Motor neuron (in vitro differentiated cells): Measurements from ENCODE around the gene TSPAN1. TPM values are rescaled to one million over a fixed set of nuclear protein-coding genes. Genes with fewer than 3 reads are reported as not detected.
A peak's percentile ranks its signal among the peaks of the same experiment; 100 is the strongest.

ENCODE experiments used
- ATAC-seq, 8 experiments: fragments of 200-7000 bp; cut with Tn5 transposase; replicated peaks in 6 of 8; 2 replicates each; pipeline ENCODE4 v1.8.0; 2021; ENCODE audit warnings: mild to moderate bottlenecking in 8 of 8, moderate library complexity in 8 of 8
- H3K27ac ChIP-seq, 2 donors: fragments of 250-450 bp; sonication (Bioruptor Pico); 2 replicates each; pipeline ENCODE4 v1.9.0; 2021; ENCODE audit warnings: antibody characterized with exemption in 2 of 2, mild to moderate bottlenecking in 2 of 2, moderate library complexity in 1 of 2
- H3K4me1 ChIP-seq, 2 donors: fragments of 250-450 bp; sonication (Bioruptor Pico); replicated peaks in 1 of 2; 2 replicates each; pipeline ENCODE4 v1.6.1; 2021; ENCODE audit warnings: antibody characterized with exemption in 2 of 2, mild to moderate bottlenecking in 2 of 2, moderate library complexity in 1 of 2
- H3K4me3 ChIP-seq, 5 donors: fragments of 250-450 bp; sonication (Bioruptor Pico); 2 replicates each; pipeline ENCODE4 v1.9.0; 2021; ENCODE audit warnings: antibody characterized with exemption in 5 of 5, mild to moderate bottlenecking in 5 of 5, moderate library complexity in 4 of 5
- WGBS, 10 experiments: fragments of 450-650 bp; shearing (Covaris generic); methylation state at CpG; one replicate each; pipeline ENCODE4 v1.0.0; 2022; 5-methylcytosine and 5-hydroxymethylcytosine counted together
- in situ Hi-C, 9 experiments: fragments of 400-800 bp; cut with MboI; loops; one replicate each; pipeline ENCODE4 v1.15.0; 2021; ENCODE audit warnings: low sequenced_read_pairs in 9 of 9, low pct_unique_long_range_greater_than_20kb in 2 of 9; ENCODE audit not compliant: unreplicated experiment in 9 of 9
- total RNA-seq, 8 experiments: library from RNA; unstranded; fragments of 300-600 nt; gene quantifications; 2 replicates each; pipeline versions ENCODE4 v1.2.3 to v1.2.4, GENCODE V29; 2022

TSPAN1 gene
- total RNA-seq, 8 experiments from 2014 or later = 0.35 to 3.1 (median 1.1) TPM; not detected in 1

- H3K4me1 ChIP-seq = peaks cover 7 to 14% of the 10 kb centered on the region in 2 donors
- H3K4me3 ChIP-seq = no peak overlapping the region
- in situ Hi-C loops = loop anchor here in 4 of 9 experiments (25.0 kb wide), 1 partner anchor 157 kb away; no protein-coding TSS in a partner anchor
- ATAC-seq = peak in 1 of 8 experiments; percentile 2
- 80 to 92% (median 83%) methylated on average over 1 to 8 of the region's 9 CpGs; no CpG with 5 or more reads in 7 of the 10 experiments for WGBS, 10 experiments
- H3K27ac ChIP-seq = no peak overlapping the region
Observed at GRCh38 chr1:46193984-46194570, 19.2 kb downstream of the TSPAN1 start.

- ATAC-seq = no peak
- 33 to 100% (median 88%) methylated on average over 1 to 5 of the region's 5 CpGs; no CpG with 5 or more reads in 2 of the 10 experiments for WGBS, 10 experiments
- in situ Hi-C loops = loop anchor here in 4 of 9 experiments (25.0 kb wide), 1 partner anchor 157 kb away; no protein-coding TSS in a partner anchor
- Histone ChIP-seq H3K27ac (no peak overlapping the region), H3K4me3 (no peak overlapping the region), H3K4me1 (peaks cover 7 to 14% of the 10 kb centered on the region in 2 donors)
Observed at GRCh38 chr1:46194641-46195193, 19.8 kb downstream of the TSPAN1 start.

GRCh38 chr1:46196609-46197008 is 21.7 kb downstream of the TSPAN1 start:
- no peak overlapping the region for H3K27ac ChIP-seq
- peaks cover 7 to 14% of the 10 kb centered on the region in 2 donors for H3K4me1 ChIP-seq
- WGBS, 10 experiments = 92 to 100% (median 95%) methylated on average over 2 to 7 of the region's 9 CpGs; no CpG with 5 or more reads in 7 of the 10 experiments
- no peak overlapping the region for H3K4me3 ChIP-seq
- in situ Hi-C loops = loop anchor here in 4 of 9 experiments (25.0 kb wide), 1 partner anchor 159 kb away; no protein-coding TSS in a partner anchor
- ATAC-seq = no peak

GRCh38 chr1:46197560-46197963 is 22.7 kb downstream of the TSPAN1 start:
- WGBS, 10 experiments = 30 to 78% (median 58%) methylated on average over 1 to 7 of the region's 9 CpGs; no CpG with 5 or more reads in 6 of the 10 experiments
- Histone ChIP-seq H3K4me1 (peaks cover 7 to 14% of the 10 kb centered on the region in 2 donors), H3K27ac (no peak overlapping the region), H3K4me3 (peak overlapping the region; percentile 41 to 69 (median 58))
- ATAC-seq = peak in 1 of 8 experiments; percentile 44
- in situ Hi-C loops = loop anchor here in 4 of 9 experiments (25.0 kb wide), 1 partner anchor 160 kb away; no protein-coding TSS in a partner anchor

- ATAC-seq = peak; percentile 79 to 90 (median 80)
- WGBS, 10 experiments = 5 to 13% (median 12%) methylated on average over 3 to 16 of the region's 67 CpGs; no CpG with 5 or more reads in 6 of the 10 experiments
- in situ Hi-C loops = loop anchor here in 4 of 9 experiments (25.0 kb wide), 1 partner anchor 161 kb away; no protein-coding TSS in a partner anchor
- peak within 1 kb of the TSS; percentile 41 to 69 (median 58) for H3K4me3 ChIP-seq
- peaks cover 7 to 14% of the 10 kb centered on the region in 2 donors for H3K4me1 ChIP-seq
- peak within 1 kb of the TSS; percentile 19 to 68 for H3K27ac ChIP-seq
Observed at GRCh38 chr1:46197964-46198811, 23.3 kb downstream of the TSPAN1 start, which contains the start of gene POMGNT1. Gene POMGNT1, minus strand, starts transcription at chr1:46198434. Its CDS starts 613 bp downstream, at chr1:46197821.

GRCh38 chr1:46199233-46199749 is 24.4 kb downstream of the TSPAN1 start:
- WGBS, 10 experiments = 80 to 100% (median 95%) methylated on average over 1 to 3 of the region's 3 CpGs; no CpG with 5 or more reads in 4 of the 10 experiments
- no peak overlapping the region for H3K27ac ChIP-seq
- ATAC-seq = no peak
- H3K4me3 ChIP-seq = no peak overlapping the region
- peaks cover 16 to 17% of the 10 kb centered on the region in 2 donors for H3K4me1 ChIP-seq
- in situ Hi-C loops = loop anchor here in 4 of 9 experiments (25.0 kb wide), 1 partner anchor 162 kb away; no protein-coding TSS in a partner anchor

- in situ Hi-C loops = no loop called here
- Histone ChIP-seq H3K4me1 (peaks cover 9 to 15% of the 10 kb centered on the region in 2 donors), H3K27ac (no peak overlapping the region), H3K4me3 (peak overlapping the region; percentile 45 to 91 (median 57))
- peak in 7 of 8 experiments; percentile 1 to 7 (median 5) for ATAC-seq
- 0 to 69% (median 17%) methylated on average over 1 to 10 of the region's 14 CpGs; no CpG with 5 or more reads in 1 of the 10 experiments for WGBS, 10 experiments
Observed at GRCh38 chr1:46203738-46204405, 29.0 kb downstream of the TSPAN1 start.

- no peak for ATAC-seq
- in situ Hi-C loops = no loop called here
- peak overlapping the region in 2 of 5 donors; percentile 45 to 91 for H3K4me3 ChIP-seq
- H3K4me1 ChIP-seq = peaks cover 9 to 12% of the 10 kb centered on the region in 2 donors
- WGBS, 10 experiments = 76 to 88% (median 78%) methylated on average over 1 to 5 of the region's 5 CpGs; no CpG with 5 or more reads in 7 of the 10 experiments
- no peak overlapping the region for H3K27ac ChIP-seq
Observed at GRCh38 chr1:46204406-46204742, 29.5 kb downstream of the TSPAN1 start.

GRCh38 chr1:46205141-46205540 is 30.3 kb downstream of the TSPAN1 start:
- H3K27ac ChIP-seq = no peak overlapping the region

GRCh38 chr1:46205791-46206190 is 30.9 kb downstream of the TSPAN1 start:
- 20 to 67% (median 48%) methylated on average over 1 to 3 of the region's 3 CpGs; no CpG with 5 or more reads in 3 of the 10 experiments for WGBS, 10 experiments
- ATAC-seq = peak in 3 of 8 experiments; percentile 47 to 72 (median 47)
- in situ Hi-C loops = no loop called here
- Histone ChIP-seq H3K4me1 (peaks cover 9 to 12% of the 10 kb centered on the region in 2 donors), H3K4me3 (no peak overlapping the region), H3K27ac (no peak overlapping the region)

More at GRCh38 chr1:46205141-46205540, 30.3 kb downstream of the TSPAN1 start:
- no peak for ATAC-seq
- Histone ChIP-seq H3K4me1 (peaks cover 9 to 12% of the 10 kb centered on the region in 2 donors), H3K4me3 (no peak overlapping the region)
- in situ Hi-C loops = no loop called here
- 0 to 100% (median 72%) methylated on average over 1 to 3 of the region's 3 CpGs; no CpG with 5 or more reads in 1 of the 10 experiments for whole genome bisulfite sequencing, 10 experiments

GRCh38 chr1:46206399-46206798 is 31.5 kb downstream of the TSPAN1 start:
- Histone ChIP-seq H3K4me3 (no peak overlapping the region), H3K4me1 (peaks cover 9 to 12% of the 10 kb centered on the region in 2 donors), H3K27ac (no peak overlapping the region)
- WGBS, 10 experiments = 29 to 100% (median 90%) methylated on average over 1 to 2 of the region's 2 CpGs; no CpG with 5 or more reads in 5 of the 10 experiments
- no peak for ATAC-seq
- in situ Hi-C loops = no loop called here

- ATAC-seq = no peak
- no peak overlapping the region for H3K27ac ChIP-seq
- WGBS, 10 experiments = 0 to 100% (median 92%) methylated on average over 1 to 3 of the region's 3 CpGs; no CpG with 5 or more reads in 3 of the 10 experiments
- no peak overlapping the region for H3K4me3 ChIP-seq
- peaks cover 0 to 6% of the 10 kb centered on the region in 2 donors for H3K4me1 ChIP-seq
- in situ Hi-C loops = no loop called here
Observed at GRCh38 chr1:46210561-46210960, 35.7 kb downstream of the TSPAN1 start.
